Pulmonary artery endothelial cell (primary cell): ENCODE measurements around the gene FRMD4A. TPM values are rescaled to one million over a fixed set of nuclear protein-coding genes. Genes with fewer than 3 reads are reported as not detected.
"Not testable (repeated sequence)": the region's sequence is repeated elsewhere in the genome, so short reads cannot be mapped to it uniquely, and the experiment has no call there.

Source experiments
- DNase-seq: peaks from one replicate; pipeline ENCODE4 v3.0.0-alpha.2; 2011; ENCODE audit warnings: low read depth, low spot score
- total RNA-seq: library from RNA; depleted of rRNA; stranded (reverse); fragments of >200 nt; gene quantifications from 2 replicates; pipeline ENCODE4 v1.2.3, GENCODE V29; 2014

The FRMD4A gene
- total RNA-seq, 1 donor from 2014 or later = 95.3 TPM

DNA sequence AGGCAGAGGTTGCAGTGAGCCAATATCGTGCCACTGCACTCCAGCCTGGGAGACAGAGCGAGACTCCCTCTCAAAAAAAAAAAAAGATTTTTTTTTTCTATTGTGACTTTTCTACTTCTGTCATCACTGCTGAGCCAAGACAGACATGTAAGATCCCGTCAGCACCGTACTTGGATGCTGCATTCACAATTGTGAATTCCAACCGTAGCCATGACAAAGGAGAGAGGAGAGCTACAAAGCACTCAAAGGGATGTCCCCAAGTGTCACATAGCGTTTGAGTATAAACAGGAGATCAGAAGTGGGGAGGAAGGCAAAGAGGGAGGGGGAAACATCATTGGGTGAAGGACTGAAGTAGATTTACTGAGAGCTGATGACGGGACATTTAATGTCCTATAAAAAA, 599.8 kb downstream of the FRMD4A start:
- no peak for DNase-seq

- DNase-seq = no peak
These were observed 600.4 kb downstream of the FRMD4A start for GRCh38 chr10:13730306-13730652.

GRCh38 chr10:13729586-13730305, 601.0 kb downstream of the FRMD4A start:
- DNase-seq = no peak

DNA sequence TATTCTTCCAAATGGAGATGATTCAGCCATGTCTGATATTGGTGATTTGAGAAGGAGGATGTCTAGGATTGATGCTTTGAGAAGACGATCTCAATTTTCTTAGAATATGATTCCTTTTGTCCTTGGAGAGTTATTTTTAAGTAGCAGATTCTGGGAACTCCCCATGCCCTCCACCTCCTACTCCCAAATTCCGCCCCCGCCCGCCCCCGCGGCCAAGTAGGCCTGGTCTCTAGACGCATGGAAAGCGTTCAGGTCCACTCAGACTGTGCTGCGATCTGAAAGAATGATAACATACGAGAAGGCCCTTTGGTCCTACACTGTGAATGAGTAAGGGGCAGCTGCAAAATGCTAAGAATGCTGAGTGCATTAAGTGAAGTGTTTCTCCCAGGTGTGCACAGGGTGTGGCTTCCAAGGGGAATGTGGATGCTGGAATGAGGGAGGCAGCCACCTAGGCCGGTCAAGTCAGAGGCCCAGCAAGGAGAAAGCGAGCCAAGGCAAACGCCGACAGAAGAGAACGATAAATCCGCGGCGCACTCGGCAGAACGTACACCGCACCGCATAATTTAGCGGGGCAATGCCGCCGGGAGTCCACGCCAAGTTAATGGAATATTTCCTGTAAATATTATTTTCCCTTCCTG, 601.7 kb downstream of the FRMD4A start:
- DNase-seq = no peak

DNA sequence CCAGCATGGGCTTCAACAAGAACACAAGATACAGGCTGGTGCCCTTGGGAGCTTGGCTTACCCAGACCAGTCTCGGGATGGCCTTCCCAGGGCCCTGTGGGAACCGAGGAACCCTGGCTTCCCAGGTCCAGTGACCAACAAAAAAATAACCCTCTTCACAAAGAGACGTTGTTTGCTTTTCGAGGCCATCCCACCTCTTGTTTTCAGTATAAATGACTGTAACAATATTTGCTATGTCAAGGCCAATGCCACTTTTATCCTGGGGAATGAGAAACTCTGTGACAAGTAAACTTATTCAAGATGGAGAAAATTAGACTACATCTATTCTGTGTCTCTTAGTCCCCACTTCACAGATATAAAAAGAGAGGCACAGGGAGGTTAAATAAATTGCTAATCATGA, 605.1 kb downstream of the FRMD4A start:
- DNase-seq = no peak

DNA sequence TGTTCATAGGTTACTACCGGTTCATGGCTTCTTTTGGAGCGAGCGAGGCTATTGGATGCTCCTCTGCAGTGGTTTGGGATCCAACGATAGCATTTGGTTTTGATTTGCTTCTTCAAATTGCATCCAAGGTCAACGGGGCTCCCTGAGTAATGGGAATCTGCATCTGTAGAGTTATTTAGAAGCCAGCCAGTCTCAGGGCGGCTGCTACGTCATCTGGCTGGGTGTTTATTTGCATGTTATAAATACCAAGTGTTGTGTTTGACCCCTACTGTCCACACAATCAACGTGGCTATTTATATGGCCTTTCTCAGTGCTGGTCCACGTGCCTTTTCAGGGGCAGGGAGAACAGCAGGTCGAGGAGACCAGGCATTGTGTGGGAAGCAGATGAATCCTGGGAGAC, 606.2 kb downstream of the FRMD4A start:
- no peak for DNase-seq

DNA sequence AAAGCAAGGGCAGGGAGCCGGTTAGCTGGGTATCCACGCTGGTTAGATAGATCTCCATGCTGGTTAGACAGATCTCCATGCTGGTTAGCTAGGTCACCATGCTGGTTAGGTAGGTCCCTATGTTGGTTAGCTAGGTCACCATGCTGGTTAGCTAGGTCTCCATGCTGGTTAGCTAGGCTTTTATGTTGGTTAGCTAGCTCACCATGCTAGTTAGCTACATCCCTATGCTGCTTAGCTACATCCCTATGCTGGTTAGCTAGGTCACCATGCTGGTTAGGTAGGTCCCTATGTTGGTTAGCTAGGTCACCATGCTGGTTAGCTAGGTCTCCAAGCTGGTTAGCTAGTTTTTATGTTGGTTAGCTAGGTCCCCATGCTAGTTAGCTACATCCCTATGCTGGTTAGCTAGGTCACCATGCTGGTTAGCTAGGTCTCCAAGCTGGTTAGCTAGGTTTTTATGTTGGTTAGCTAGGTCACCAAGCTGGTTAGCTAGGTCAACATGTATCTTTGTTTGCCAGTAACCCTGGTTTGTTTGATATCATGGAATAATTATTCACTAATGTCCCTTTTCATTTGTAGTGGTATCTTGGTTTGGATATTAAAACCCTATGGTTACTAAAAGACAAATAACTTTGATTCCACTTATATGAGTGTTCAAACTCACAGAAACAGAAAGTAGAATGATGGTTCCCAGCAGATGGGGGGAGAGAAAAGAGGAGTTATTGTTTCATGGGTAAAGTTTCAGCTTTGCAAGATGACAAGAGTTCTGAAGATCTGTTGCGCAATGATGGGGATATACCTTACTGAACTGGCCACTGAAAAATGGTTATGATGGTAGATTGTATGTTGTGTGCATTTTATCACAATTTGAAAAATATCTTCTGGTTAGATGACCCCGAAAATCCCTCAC, 607.7 kb downstream of the FRMD4A start:
- DNase-seq = no peak

DNA sequence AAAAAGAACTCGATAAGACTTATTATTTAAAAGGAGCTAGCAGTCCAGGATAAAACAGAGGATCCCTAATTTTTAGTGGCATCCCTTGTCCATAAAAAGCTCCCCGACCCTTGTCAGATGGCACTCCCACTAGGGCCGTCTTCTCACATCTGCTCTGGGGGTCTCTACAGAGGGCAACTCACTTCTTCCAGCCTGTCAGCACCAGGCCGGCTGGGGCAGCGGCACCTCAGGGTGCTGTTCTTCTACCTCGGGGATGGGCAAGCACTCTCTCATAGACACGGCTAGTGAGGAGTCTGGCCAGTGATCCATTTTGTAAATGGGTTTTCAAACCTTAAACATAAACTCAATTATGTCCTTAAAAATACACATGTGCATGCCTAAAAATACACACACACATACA, 609.2 kb downstream of the FRMD4A start:
- DNase-seq = no peak

- no peak for DNase-seq
These were observed 610.0 kb downstream of the FRMD4A start for GRCh38 chr10:13720699-13721098.

DNA sequence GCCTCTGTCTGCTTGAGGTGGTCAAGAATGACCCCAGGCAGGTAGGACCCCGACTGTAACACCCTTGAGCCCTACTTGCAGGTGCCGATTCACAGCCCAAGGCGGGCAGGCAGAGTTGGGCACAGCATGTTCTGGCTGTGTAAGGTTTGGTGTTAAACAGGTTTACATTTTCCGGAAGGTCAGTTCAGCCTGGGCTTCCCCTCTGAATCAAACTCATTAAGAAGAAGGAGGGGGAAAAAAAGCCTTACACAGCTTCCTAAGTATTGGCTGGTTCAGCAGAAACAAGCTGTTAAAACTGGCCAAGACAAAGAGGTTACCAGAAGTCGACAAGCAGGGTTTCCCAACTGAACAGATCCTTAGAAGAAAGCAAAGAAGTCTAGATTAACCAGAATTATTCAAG, 611.3 kb downstream of the FRMD4A start:
- DNase-seq = no peak

- no peak for DNase-seq
These were observed 611.9 kb downstream of the FRMD4A start for GRCh38 chr10:13718820-13719219.

DNA sequence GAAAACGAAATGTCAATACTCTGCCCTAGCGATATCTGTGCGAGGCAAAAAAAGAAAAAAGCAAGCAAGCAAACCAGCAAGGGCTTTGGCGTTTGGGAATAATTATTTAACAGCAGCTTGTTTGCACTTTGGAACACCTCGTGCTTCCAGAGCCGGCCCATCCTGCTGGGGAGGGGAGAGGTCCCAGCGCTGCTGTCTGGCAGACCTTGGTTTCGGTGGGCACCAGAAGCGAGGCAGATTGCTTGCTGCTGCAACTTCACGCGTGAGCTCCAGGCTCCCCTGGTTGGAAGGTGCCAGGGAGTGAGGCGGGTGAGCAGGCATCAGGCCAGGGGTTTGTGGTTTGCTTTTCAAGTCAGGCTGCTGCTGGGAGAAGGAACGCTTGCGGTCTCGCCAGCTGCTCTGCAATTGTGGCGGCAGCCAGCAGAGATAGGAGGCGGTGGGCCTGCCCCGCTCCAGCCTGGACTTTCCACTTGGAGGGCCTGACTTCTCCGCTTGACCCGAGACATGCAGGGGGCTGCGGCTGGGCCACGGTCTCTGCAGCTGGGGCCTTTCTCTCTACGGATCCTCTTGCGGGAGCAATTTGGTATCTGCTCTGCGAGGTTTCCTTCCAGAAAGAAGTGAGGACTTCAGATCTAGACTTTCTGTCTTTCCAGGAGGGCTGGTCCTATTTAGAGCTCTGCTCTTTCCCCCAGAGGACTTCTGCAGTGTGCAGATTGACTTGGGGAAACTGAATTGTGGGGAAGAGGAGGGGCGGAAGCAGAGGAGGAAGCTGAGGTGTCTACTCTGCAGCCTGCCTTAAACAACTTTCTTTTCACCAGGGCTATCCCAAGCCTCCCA, 612.6 kb downstream of the FRMD4A start:
- no peak for DNase-seq

- DNase-seq = no peak
These were observed 613.2 kb downstream of the FRMD4A start for GRCh38 chr10:13717571-13717935.

- peak; percentile 8 for DNase-seq
These were observed 614.3 kb downstream of the FRMD4A start for GRCh38 chr10:13716081-13717071.

DNA sequence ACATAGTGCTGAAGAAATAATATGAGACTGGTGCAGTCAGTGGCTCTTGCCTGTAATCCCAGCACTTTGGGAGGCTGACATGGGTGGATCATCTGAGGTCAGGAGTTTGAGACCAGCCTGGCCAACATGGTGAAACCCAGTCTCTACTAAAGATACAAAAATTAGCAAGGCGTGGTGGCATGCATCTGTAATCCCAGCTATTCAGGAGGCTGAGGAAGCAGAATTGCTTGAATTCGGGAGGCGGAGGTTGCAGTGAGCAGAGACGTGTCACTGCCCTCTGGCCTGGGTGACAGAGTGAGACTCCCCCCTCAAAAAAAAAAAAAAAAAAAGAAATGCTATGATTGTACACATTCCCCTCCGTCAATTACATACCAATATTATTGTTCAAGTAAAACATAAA, 615.1 kb downstream of the FRMD4A start:
- DNase-seq = not testable (repeated sequence)

DNA sequence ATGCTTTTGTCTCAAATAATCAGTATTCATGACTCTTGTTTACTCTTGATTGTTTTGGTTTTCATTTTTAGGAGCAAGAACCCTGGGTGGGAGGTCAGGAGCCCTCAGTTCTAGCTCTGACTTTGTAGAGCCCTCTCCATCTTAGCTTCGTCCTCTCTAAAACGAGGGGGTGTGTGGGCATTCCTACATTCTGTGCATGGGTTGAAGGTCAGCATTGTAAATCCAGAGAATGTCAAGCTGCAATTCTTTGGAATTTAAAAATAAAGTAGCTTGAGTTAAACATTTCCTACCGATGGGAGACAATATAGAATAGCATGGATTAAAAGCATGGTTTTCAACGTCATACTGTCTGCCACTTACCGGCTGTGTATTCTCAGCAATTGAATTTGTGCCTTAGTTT, 615.6 kb downstream of the FRMD4A start:
- no peak for DNase-seq

DNA sequence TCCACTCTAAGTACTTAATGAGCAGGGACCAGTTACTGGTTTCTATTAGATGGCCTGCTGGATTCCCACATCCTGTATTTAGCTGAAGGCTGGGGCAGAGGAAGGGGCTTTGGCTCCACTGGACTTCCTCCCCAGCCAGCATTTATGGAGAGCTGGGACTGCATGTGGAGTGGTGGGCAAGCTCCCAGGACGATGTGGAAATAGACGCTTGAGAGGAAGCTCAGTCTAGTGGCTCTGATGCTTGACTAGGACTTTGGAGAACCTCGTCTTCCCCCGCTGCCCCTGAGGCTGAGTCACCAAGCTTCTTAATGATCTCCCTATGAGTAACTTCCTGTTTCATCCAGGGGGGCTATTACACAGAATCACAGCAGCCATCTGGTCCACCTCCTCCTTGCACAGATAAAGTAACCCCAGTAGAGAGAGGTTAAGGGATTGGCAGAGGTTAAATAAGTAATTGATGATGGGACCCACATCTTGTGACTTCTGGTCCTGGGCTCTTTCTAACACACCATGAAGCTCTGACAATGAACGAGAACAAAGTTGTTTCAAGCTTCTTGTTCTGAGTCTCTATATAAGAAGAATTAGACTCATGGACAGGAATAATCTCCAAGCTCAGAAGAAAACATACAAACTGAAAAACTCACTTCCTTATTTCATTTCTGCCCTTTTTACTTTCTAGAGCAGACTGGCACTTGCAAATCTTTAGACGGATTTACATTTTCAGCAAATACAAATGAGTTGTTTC, 617.7 kb downstream of the FRMD4A start:
- DNase-seq = peak; percentile 91

DNA sequence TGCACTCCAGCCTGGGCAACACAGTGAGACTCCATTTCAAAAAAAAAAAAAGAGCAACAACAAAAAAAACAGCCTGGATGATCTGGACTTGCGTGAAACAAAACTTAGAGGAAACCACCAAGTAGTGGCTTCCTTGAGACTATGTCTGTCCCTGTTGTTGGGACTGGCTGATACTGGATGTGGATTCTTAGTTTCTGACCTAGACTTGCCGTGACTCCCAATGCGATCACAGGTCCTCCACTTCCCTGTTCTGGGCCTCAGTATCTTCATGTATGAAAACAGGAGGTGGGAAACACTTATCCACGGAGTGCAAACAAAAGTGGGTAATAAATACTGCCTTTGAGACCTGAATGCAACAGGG, 618.3 kb downstream of the FRMD4A start:
- DNase-seq = no peak

GRCh38 chr10:13711291-13711690, 619.4 kb downstream of the FRMD4A start:
- no peak for DNase-seq
